Activated CD4-positive, CD25-positive, alpha-beta regulatory T cell (primary cell): ENCODE measurements around the gene GUCY2F.

Experiments
- DNase-seq, 4 experiments: peaks; one replicate each; lab custom pipeline; 2025; lab: John Stamatoyannopoulos, UW

The GUCY2F gene

GRCh38 chrX:109481986-109482385 lies at the start of gene GUCY2F:
GUCY2F (minus strand) TSS chrX:109482086; CDS start chrX:109475936, 6,150 bp downstream.
- no peak for DNase-seq

GRCh38 chrX:109519001-109519400 lies 37.1 kb upstream of the GUCY2F start:
- DNase-seq, result no peak

GRCh38 chrX:109511113-109511512 lies 29.2 kb upstream of the GUCY2F start:
- DNase-seq, result no peak

- DNase-seq, result no peak
These were observed 27.0 kb upstream of the GUCY2F start for GRCh38 chrX:109508915-109509314.

GRCh38 chrX:109501176-109501575 lies 19.3 kb upstream of the GUCY2F start:
- no peak for DNase-seq

GRCh38 chrX:109498434-109498833 lies 16.5 kb upstream of the GUCY2F start:
- DNase-seq, result no peak

- no peak for DNase-seq
These were observed 7.3 kb upstream of the GUCY2F start for GRCh38 chrX:109489174-109489573.

GRCh38 chrX:109487640-109488039 lies 5.8 kb upstream of the GUCY2F start:
- no peak for DNase-seq

GRCh38 chrX:109485470-109486340 lies 3.8 kb upstream of the GUCY2F start:
- peak; percentile 3 to 21 (median 6) for DNase-seq

- DNase-seq, result no peak
These were observed 3.0 kb upstream of the GUCY2F start for GRCh38 chrX:109484886-109485285.

GRCh38 chrX:109475174-109475891 lies 6.6 kb downstream of the GUCY2F start:
- DNase-seq, result no peak

GRCh38 chrX:109472939-109473735 lies 8.7 kb downstream of the GUCY2F start:
- DNase-seq, result no peak

GRCh38 chrX:109464231-109464630 lies 17.7 kb downstream of the GUCY2F start:
- DNase-seq, result no peak

GRCh38 chrX:109463784-109464183 lies 18.1 kb downstream of the GUCY2F start:
- DNase-seq, result no peak

- no peak for DNase-seq
These were observed 33.5 kb downstream of the GUCY2F start for GRCh38 chrX:109448282-109448938.

GRCh38 chrX:109441266-109441665 lies 40.6 kb downstream of the GUCY2F start:
- DNase-seq, result no peak

- DNase-seq, result no peak
These were observed 41.4 kb downstream of the GUCY2F start for GRCh38 chrX:109440475-109440874.

- no peak for DNase-seq
These were observed 72.7 kb downstream of the GUCY2F start for GRCh38 chrX:109409181-109409580.

- no peak for DNase-seq
These were observed 78.0 kb downstream of the GUCY2F start for GRCh38 chrX:109403922-109404321.

GRCh38 chrX:109399831-109400230 lies 82.1 kb downstream of the GUCY2F start:
- DNase-seq, result no peak

GRCh38 chrX:109398833-109399232 lies 83.1 kb downstream of the GUCY2F start:
- DNase-seq, result no peak

GRCh38 chrX:109398061-109398460 lies 83.8 kb downstream of the GUCY2F start:
- no peak for DNase-seq
